ENCODE data around the gene ARID5B. TPM values are rescaled to one million over a fixed set of nuclear protein-coding genes. Genes with fewer than 3 reads are reported as not detected.

ARID5B gene
- total and polyA plus RNA-seq, 2 donors = 11.3 to 18.6 TPM

- 98% methylated on average over 3 of the region's 3 CpGs for WGBS
- H3K4me1 ChIP-seq (ENCODE audit: control insufficient read depth in 2 of 2, insufficient read depth in 2 of 2, low read length in 2 of 2) = no peaks in the 10 kb centered on the region
- no peak for DNase-seq (ENCODE audit: low read depth in 6 of 9, low spot score in 9 of 9)
- H3K27me3 ChIP-seq (ENCODE audit: control insufficient read depth in 2 of 2, insufficient read depth in 1 of 2, low read length in 1 of 2) = no peaks in the 10 kb centered on the region
- peaks cover 4 to 49% of the 10 kb centered on the region in 2 donors for H3K36me3 ChIP-seq (ENCODE audit: control insufficient read depth in 2 of 2, insufficient read depth in 2 of 2, low read length in 1 of 2)
- no peak overlapping the region for H3K27ac ChIP-seq (ENCODE audit: low read depth in 1 of 2, low read length in 1 of 2)
- H3K9me3 ChIP-seq (ENCODE audit: control insufficient read depth in 2 of 2, insufficient read depth in 1 of 2, low read length in 1 of 2) = no peaks in the 10 kb centered on the region
- no peak overlapping the region for H3K4me3 ChIP-seq (ENCODE audit: low read length in 2 of 2)
These were observed 101.3 kb downstream of the ARID5B start for GRCh38 chr10:62002753-62003152.

GRCh38 chr10:62004042-62004441, 102.5 kb downstream of the ARID5B start:
- H3K4me3 ChIP-seq (ENCODE audit: low read length in 2 of 2) = no peak overlapping the region
- H3K36me3 ChIP-seq (ENCODE audit: control insufficient read depth in 2 of 2, insufficient read depth in 2 of 2, low read length in 1 of 2) = peaks cover 7 to 43% of the 10 kb centered on the region in 2 donors
- H3K27ac ChIP-seq (ENCODE audit: low read depth in 1 of 2, low read length in 1 of 2) = no peak overlapping the region
- H3K9me3 ChIP-seq (ENCODE audit: control insufficient read depth in 2 of 2, insufficient read depth in 1 of 2, low read length in 1 of 2) = no peaks in the 10 kb centered on the region
- H3K27me3 ChIP-seq (ENCODE audit: control insufficient read depth in 2 of 2, insufficient read depth in 1 of 2, low read length in 1 of 2) = no peaks in the 10 kb centered on the region
- 92% methylated on average over 3 of the region's 3 CpGs for WGBS
- DNase-seq (ENCODE audit: low read depth in 6 of 9, low spot score in 9 of 9) = no peak
- peaks cover 1 to 2% of the 10 kb centered on the region in 2 donors for H3K4me1 ChIP-seq (ENCODE audit: control insufficient read depth in 2 of 2, insufficient read depth in 2 of 2, low read length in 2 of 2)

- DNase-seq (ENCODE audit: low read depth in 6 of 9, low spot score in 9 of 9) = no peak
- Histone ChIP-seq H3K9me3 (ENCODE audit: control insufficient read depth in 2 of 2, insufficient read depth in 1 of 2, low read length in 1 of 2) (no peaks in the 10 kb centered on the region), H3K4me1 (ENCODE audit: control insufficient read depth in 2 of 2, insufficient read depth in 2 of 2, low read length in 2 of 2) (peaks cover 5 to 8% of the 10 kb centered on the region in 2 donors), H3K27ac (ENCODE audit: low read depth in 1 of 2, low read length in 1 of 2) (no peak overlapping the region), H3K36me3 (ENCODE audit: control insufficient read depth in 2 of 2, insufficient read depth in 2 of 2, low read length in 1 of 2) (peaks cover 3 to 39% of the 10 kb centered on the region in 2 donors), H3K27me3 (ENCODE audit: control insufficient read depth in 2 of 2, insufficient read depth in 1 of 2, low read length in 1 of 2) (no peaks in the 10 kb centered on the region), H3K4me3 (ENCODE audit: low read length in 2 of 2) (no peak overlapping the region)
- WGBS = 97% methylated on average over 2 of the region's 2 CpGs
These were observed 103.8 kb downstream of the ARID5B start for GRCh38 chr10:62005281-62005680.

GRCh38 chr10:62005687-62006086, 104.2 kb downstream of the ARID5B start:
- H3K4me1 ChIP-seq (ENCODE audit: control insufficient read depth in 2 of 2, insufficient read depth in 2 of 2, low read length in 2 of 2) = peaks cover 5 to 8% of the 10 kb centered on the region in 2 donors
- H3K27me3 ChIP-seq (ENCODE audit: control insufficient read depth in 2 of 2, insufficient read depth in 1 of 2, low read length in 1 of 2) = no peaks in the 10 kb centered on the region
- peaks cover 3 to 40% of the 10 kb centered on the region in 2 donors for H3K36me3 ChIP-seq (ENCODE audit: control insufficient read depth in 2 of 2, insufficient read depth in 2 of 2, low read length in 1 of 2)
- 93% methylated on average over 3 of the region's 3 CpGs for WGBS
- no peak overlapping the region for H3K4me3 ChIP-seq (ENCODE audit: low read length in 2 of 2)
- H3K27ac ChIP-seq (ENCODE audit: low read depth in 1 of 2, low read length in 1 of 2) = no peak overlapping the region
- H3K9me3 ChIP-seq (ENCODE audit: control insufficient read depth in 2 of 2, insufficient read depth in 1 of 2, low read length in 1 of 2) = no peaks in the 10 kb centered on the region
- DNase-seq (ENCODE audit: low read depth in 6 of 9, low spot score in 9 of 9) = no peak

GRCh38 chr10:62007145-62007544, 105.6 kb downstream of the ARID5B start:
- H3K4me3 ChIP-seq (ENCODE audit: low read length in 2 of 2) = no peak overlapping the region
- no peaks in the 10 kb centered on the region for H3K9me3 ChIP-seq (ENCODE audit: control insufficient read depth in 2 of 2, insufficient read depth in 1 of 2, low read length in 1 of 2)
- peaks cover 8 to 41% of the 10 kb centered on the region in 2 donors for H3K36me3 ChIP-seq (ENCODE audit: control insufficient read depth in 2 of 2, insufficient read depth in 2 of 2, low read length in 1 of 2)
- 68% methylated on average over 2 of the region's 2 CpGs for WGBS
- H3K4me1 ChIP-seq (ENCODE audit: control insufficient read depth in 2 of 2, insufficient read depth in 2 of 2, low read length in 2 of 2) = peaks cover 5 to 11% of the 10 kb centered on the region in 2 donors
- DNase-seq (ENCODE audit: low read depth in 6 of 9, low spot score in 9 of 9) = no peak
- H3K27ac ChIP-seq (ENCODE audit: low read depth in 1 of 2, low read length in 1 of 2) = no peak overlapping the region
- H3K27me3 ChIP-seq (ENCODE audit: control insufficient read depth in 2 of 2, insufficient read depth in 1 of 2, low read length in 1 of 2) = no peaks in the 10 kb centered on the region

- H3K27ac ChIP-seq (ENCODE audit: low read depth in 1 of 2, low read length in 1 of 2) = peak overlapping the region in 1 of 2 donors; percentile 26
- peaks cover 12 to 49% of the 10 kb centered on the region in 2 donors for H3K36me3 ChIP-seq (ENCODE audit: control insufficient read depth in 2 of 2, insufficient read depth in 2 of 2, low read length in 1 of 2)
- H3K4me1 ChIP-seq (ENCODE audit: control insufficient read depth in 2 of 2, insufficient read depth in 2 of 2, low read length in 2 of 2) = peaks cover 5 to 11% of the 10 kb centered on the region in 2 donors
- H3K9me3 ChIP-seq (ENCODE audit: control insufficient read depth in 2 of 2, insufficient read depth in 1 of 2, low read length in 1 of 2) = no peaks in the 10 kb centered on the region
- no peaks in the 10 kb centered on the region for H3K27me3 ChIP-seq (ENCODE audit: control insufficient read depth in 2 of 2, insufficient read depth in 1 of 2, low read length in 1 of 2)
- no peak for DNase-seq (ENCODE audit: low read depth in 6 of 9, low spot score in 9 of 9)
- WGBS = 97% methylated on average over 6 of the region's 6 CpGs
- H3K4me3 ChIP-seq (ENCODE audit: low read length in 2 of 2) = no peak overlapping the region
These were observed 106.7 kb downstream of the ARID5B start for GRCh38 chr10:62008196-62008595.

GRCh38 chr10:62008946-62009345, 107.4 kb downstream of the ARID5B start:
- 97% methylated on average over 2 of the region's 2 CpGs for WGBS
- no peaks in the 10 kb centered on the region for H3K9me3 ChIP-seq (ENCODE audit: control insufficient read depth in 2 of 2, insufficient read depth in 1 of 2, low read length in 1 of 2)
- no peak overlapping the region for H3K27ac ChIP-seq (ENCODE audit: low read depth in 1 of 2, low read length in 1 of 2)
- peaks cover 5 to 11% of the 10 kb centered on the region in 2 donors for H3K4me1 ChIP-seq (ENCODE audit: control insufficient read depth in 2 of 2, insufficient read depth in 2 of 2, low read length in 2 of 2)
- H3K36me3 ChIP-seq (ENCODE audit: control insufficient read depth in 2 of 2, insufficient read depth in 2 of 2, low read length in 1 of 2) = peaks cover 12 to 48% of the 10 kb centered on the region in 2 donors
- no peaks in the 10 kb centered on the region for H3K27me3 ChIP-seq (ENCODE audit: control insufficient read depth in 2 of 2, insufficient read depth in 1 of 2, low read length in 1 of 2)
- no peak for DNase-seq (ENCODE audit: low read depth in 6 of 9, low spot score in 9 of 9)
- no peak overlapping the region for H3K4me3 ChIP-seq (ENCODE audit: low read length in 2 of 2)

- 98% methylated on average over 5 of the region's 5 CpGs for WGBS
- Histone ChIP-seq H3K9me3 (ENCODE audit: control insufficient read depth in 2 of 2, insufficient read depth in 1 of 2, low read length in 1 of 2) (no peaks in the 10 kb centered on the region), H3K4me3 (ENCODE audit: low read length in 2 of 2) (no peak overlapping the region), H3K36me3 (ENCODE audit: control insufficient read depth in 2 of 2, insufficient read depth in 2 of 2, low read length in 1 of 2) (peaks cover 12 to 55% of the 10 kb centered on the region in 2 donors), H3K27me3 (ENCODE audit: control insufficient read depth in 2 of 2, insufficient read depth in 1 of 2, low read length in 1 of 2) (no peaks in the 10 kb centered on the region), H3K4me1 (ENCODE audit: control insufficient read depth in 2 of 2, insufficient read depth in 2 of 2, low read length in 2 of 2) (peaks cover 5 to 11% of the 10 kb centered on the region in 2 donors), H3K27ac (ENCODE audit: low read depth in 1 of 2, low read length in 1 of 2) (no peak overlapping the region)
- no peak for DNase-seq (ENCODE audit: low read depth in 6 of 9, low spot score in 9 of 9)
These were observed 108.9 kb downstream of the ARID5B start for GRCh38 chr10:62010366-62010765.

GRCh38 chr10:62011558-62011957, 110.1 kb downstream of the ARID5B start:
- H3K4me3 ChIP-seq (ENCODE audit: low read length in 2 of 2) = no peak overlapping the region
- no peaks in the 10 kb centered on the region for H3K27me3 ChIP-seq (ENCODE audit: control insufficient read depth in 2 of 2, insufficient read depth in 1 of 2, low read length in 1 of 2)
- H3K4me1 ChIP-seq (ENCODE audit: control insufficient read depth in 2 of 2, insufficient read depth in 2 of 2, low read length in 2 of 2) = peaks cover 5 to 11% of the 10 kb centered on the region in 2 donors
- no peaks in the 10 kb centered on the region for H3K9me3 ChIP-seq (ENCODE audit: control insufficient read depth in 2 of 2, insufficient read depth in 1 of 2, low read length in 1 of 2)
- H3K36me3 ChIP-seq (ENCODE audit: control insufficient read depth in 2 of 2, insufficient read depth in 2 of 2, low read length in 1 of 2) = peaks cover 12 to 53% of the 10 kb centered on the region in 2 donors
- no peak for DNase-seq (ENCODE audit: low read depth in 6 of 9, low spot score in 9 of 9)
- no peak overlapping the region for H3K27ac ChIP-seq (ENCODE audit: low read depth in 1 of 2, low read length in 1 of 2)
- 74% methylated on average over 5 of the region's 5 CpGs for WGBS

All from thymus (tissue), 11 donors.